ENCODE measurements around the gene P3H1. TPM values are rescaled to one million over a fixed set of nuclear protein-coding genes. Genes with fewer than 3 reads are reported as not detected.
"Not testable (repeated sequence)": the region's sequence is repeated elsewhere in the genome, so short reads cannot be mapped to it uniquely, and the experiment has no call there.

Gene P3H1
- 38.1 and 39.3 TPM in 2 replicates for total RNA-seq

- intact Hi-C loops (cut with micrococcal nuclease), result loop anchor here (1.0 to 5.0 kb wide), 9 partner anchors 50 to 432 kb away; partner anchors contain the start of genes CCDC30, CFAP57, EBNA1BP2 and ERMAP
Observed at GRCh38 chr1:42766741-42767509, at the start of gene P3H1, which contains the start of gene C1orf50. P3H1 (minus strand) TSS chr1:42767028; CDS start chr1:42766971, 57 bp downstream. C1orf50 (plus strand) TSS chr1:42767249; CDS start chr1:42767312, 63 bp downstream.

- intact Hi-C loops (cut with micrococcal nuclease), result loop anchor here (1.0 to 2.0 kb wide), 3 partner anchors 49 to 356 kb away; partner anchors contain the start of genes C1orf50, CFAP57, EBNA1BP2 and P3H1
Observed at GRCh38 chr1:42815941-42816584, 49.2 kb upstream of the P3H1 start.

GRCh38 chr1:42814815-42815214 is 48.0 kb upstream of the P3H1 start:
- intact Hi-C loops (cut with micrococcal nuclease), result not testable (repeated sequence)

- intact Hi-C loops (cut with micrococcal nuclease), result no loop called here
Observed at GRCh38 chr1:42807056-42807668, 40.3 kb upstream of the P3H1 start.

GRCh38 chr1:42806593-42806992 is 39.8 kb upstream of the P3H1 start:
- intact Hi-C loops (cut with micrococcal nuclease), result no loop called here

- intact Hi-C loops (cut with micrococcal nuclease), result no loop called here
Observed at GRCh38 chr1:42806171-42806570, 39.3 kb upstream of the P3H1 start.

- intact Hi-C loops (cut with micrococcal nuclease), result no loop called here
Observed at GRCh38 chr1:42801832-42802473, 35.1 kb upstream of the P3H1 start.

GRCh38 chr1:42797979-42798378 is 31.2 kb upstream of the P3H1 start:
- intact Hi-C loops (cut with micrococcal nuclease), result loop anchor here (1.0 kb wide), 1 partner anchor 10 kb away; no protein-coding TSS in a partner anchor

GRCh38 chr1:42797414-42797813 is 30.6 kb upstream of the P3H1 start:
- intact Hi-C loops (cut with micrococcal nuclease), result loop anchor here (1.0 kb wide), 1 partner anchor 9 kb away; no protein-coding TSS in a partner anchor

GRCh38 chr1:42793824-42794223 is 27.0 kb upstream of the P3H1 start:
- intact Hi-C loops (cut with micrococcal nuclease), result no loop called here

GRCh38 chr1:42788021-42788420 is 21.2 kb upstream of the P3H1 start:
- intact Hi-C loops (cut with micrococcal nuclease), result loop anchor here (1.0 kb wide), 1 partner anchor 9 kb away; no protein-coding TSS in a partner anchor

GRCh38 chr1:42786097-42786496 is 19.3 kb upstream of the P3H1 start:
- intact Hi-C loops (cut with micrococcal nuclease), result no loop called here

- intact Hi-C loops (cut with micrococcal nuclease), result loop anchor here (2.0 kb wide), 1 partner anchor 34 kb away; no protein-coding TSS in a partner anchor
Observed at GRCh38 chr1:42784946-42785693, 18.3 kb upstream of the P3H1 start, which contains the start of gene TMEM269. TMEM269 (plus strand) TSS chr1:42784991; CDS start chr1:42789894, 4,903 bp downstream.

- intact Hi-C loops (cut with micrococcal nuclease), result loop anchor here (2.0 kb wide), 1 partner anchor 34 kb away; no protein-coding TSS in a partner anchor
Observed at GRCh38 chr1:42784547-42784945, 17.7 kb upstream of the P3H1 start.

GRCh38 chr1:42783092-42783491 is 16.3 kb upstream of the P3H1 start:
- intact Hi-C loops (cut with micrococcal nuclease), result no loop called here

GRCh38 chr1:42780176-42780575 is 13.3 kb upstream of the P3H1 start:
- intact Hi-C loops (cut with micrococcal nuclease), result no loop called here

- intact Hi-C loops (cut with micrococcal nuclease), result no loop called here
Observed at GRCh38 chr1:42779725-42780124, 12.9 kb upstream of the P3H1 start.

GRCh38 chr1:42777852-42778251 is 11.0 kb upstream of the P3H1 start:
- intact Hi-C loops (cut with micrococcal nuclease), result loop anchor here (1.0 kb wide), 1 partner anchor 295 kb away; no protein-coding TSS in a partner anchor

GRCh38 chr1:42776502-42776901 is 9.7 kb upstream of the P3H1 start:
- intact Hi-C loops (cut with micrococcal nuclease), result no loop called here

GRCh38 chr1:42774928-42775526 is 8.2 kb upstream of the P3H1 start:
- intact Hi-C loops (cut with micrococcal nuclease), result no loop called here

Data from T-helper 2 cell treated with Interferon-gamma antibody and Interleukin-4, amounts not matched to agents 100 ng/mL and 5 ng/mL, for 36 hours (primary cell).